Uterus (tissue), 4 donors: Measurements from ENCODE around the gene DLX4. TPM values are rescaled to one million over a fixed set of nuclear protein-coding genes. Genes with fewer than 3 reads are reported as not detected.

Source experiments
- DNase-seq, 2 donors: peaks; one replicate each; pipeline ENCODE4 v3.0.0-alpha.2; 2019 to 2020
- H3K27ac ChIP-seq, 2 donors: fragments of 200-600 bp; sonication (generic); 1 replicate in 1 of 2; 2 replicates in 1 of 2; pipeline ENCODE4 v1.5.1; 2016 to 2018
- H3K27me3 ChIP-seq, 2 donors: fragments of 200-600 bp; sonication (generic); one replicate each; pipeline ENCODE4 v1.5.1; 2018 to 2019; ENCODE audit warnings: control low read depth in 1 of 2
- H3K36me3 ChIP-seq, 2 donors: fragments of 200-600 bp; sonication (generic); one replicate each; pipeline ENCODE4 v1.5.1; 2019; ENCODE audit warnings: control low read depth in 1 of 2
- H3K4me1 ChIP-seq, 2 donors: fragments of 200-600 bp; sonication (generic); one replicate each; pipeline ENCODE4 v1.5.1; 2018 to 2019; ENCODE audit warnings: control low read depth in 1 of 2
- H3K4me3 ChIP-seq, 2 donors: fragments of 200-600 bp; sonication (generic); 1 replicate in 1 of 2; 2 replicates in 1 of 2; pipeline ENCODE4 v1.5.1; 2018 to 2019; ENCODE audit warnings: mild to moderate bottlenecking in 1 of 2
- H3K9me3 ChIP-seq, 2 donors: fragments of 200-600 bp; sonication (generic); one replicate each; pipeline ENCODE4 v1.5.1; 2019; ENCODE audit warnings: control low read depth in 1 of 2
- CTCF ChIP-seq, 4 experiments: fragments of 200-600 bp in 2 of 4; fragments of 450-650 bp in 2 of 4; sonication (generic) in 2 of 4; IDR thresholded peaks; one replicate each; pipeline ENCODE4 v1.5.1; 2016 to 2019; ENCODE audit warnings: antibody characterized with exemption in 4 of 4, mild to moderate bottlenecking in 2 of 4, moderate library complexity in 1 of 4
- POLR2A ChIP-seq, 2 donors: fragments of 450-650 bp; IDR thresholded peaks; one replicate each; pipeline ENCODE4 v1.6.1; 2016; ENCODE audit warnings: antibody characterized with exemption in 2 of 2, mild to moderate bottlenecking in 1 of 2, moderate library complexity in 1 of 2
- intact Hi-C: fragments of 100-400 bp; cut with DNase I; formaldehyde crosslinking; loops from one replicate; pipeline ENCODE4 v1.15.1; 2023; ENCODE audit warnings: low total_unique reads
- total RNA-seq, 4 donors: library from RNA; depleted of rRNA in 3 of 4; stranded (reverse); fragments of >200 nt in 3 of 4; gene quantifications; one replicate each; pipeline versions ENCODE4 v1.1.0 to v1.2.4, GENCODE V29; 2014 to 2023
- donor health status: DM: yes; HTN: yes; CAD: no.

The DLX4 gene
- total RNA-seq, 4 donors from 2014 or later = not detected

GRCh38 chr17:49946964-49947584, 21.9 kb upstream of the DLX4 start:
- Histone ChIP-seq H3K4me3 (no peak overlapping the region), H3K27ac (no peak overlapping the region), H3K36me3 (no peaks in the 10 kb centered on the region), H3K4me1 (no peaks in the 10 kb centered on the region), H3K27me3 (no peaks in the 10 kb centered on the region), H3K9me3 (no peaks in the 10 kb centered on the region)
- TF ChIP-seq POLR2A (IDR thresholded peaks at IDR 0.05) (no peak), CTCF (IDR thresholded peaks at IDR 0.05) (no peak)
- DNase-seq = no peak
- intact Hi-C loops = no loop called here

GRCh38 chr17:49949634-49950033, 19.4 kb upstream of the DLX4 start:
- no peak for TF ChIP-seq POLR2A (IDR thresholded peaks at IDR 0.05)
- TF ChIP-seq CTCF (IDR thresholded peaks at IDR 0.05) = no peak
- Histone ChIP-seq H3K4me1 (no peaks in the 10 kb centered on the region), H3K9me3 (no peaks in the 10 kb centered on the region), H3K4me3 (no peak overlapping the region), H3K27ac (no peak overlapping the region), H3K36me3 (no peaks in the 10 kb centered on the region), H3K27me3 (no peaks in the 10 kb centered on the region)
- DNase-seq = no peak
- intact Hi-C loops = no loop called here

GRCh38 chr17:49951362-49952082, 17.5 kb upstream of the DLX4 start:
- intact Hi-C loops = no loop called here
- Histone ChIP-seq H3K36me3 (no peaks in the 10 kb centered on the region), H3K4me3 (no peak overlapping the region), H3K9me3 (no peaks in the 10 kb centered on the region), H3K27me3 (no peaks in the 10 kb centered on the region), H3K27ac (no peak overlapping the region), H3K4me1 (no peaks in the 10 kb centered on the region)
- TF ChIP-seq POLR2A (IDR thresholded peaks at IDR 0.05) (no peak), CTCF (IDR thresholded peaks at IDR 0.05) (no peak)
- no peak for DNase-seq

GRCh38 chr17:49952209-49952911, 16.6 kb upstream of the DLX4 start:
- H3K4me1 ChIP-seq = no peaks in the 10 kb centered on the region
- no peak overlapping the region for H3K4me3 ChIP-seq
- TF ChIP-seq POLR2A (IDR thresholded peaks at IDR 0.05) = no peak
- TF ChIP-seq CTCF (IDR thresholded peaks at IDR 0.05) = peak; percentile 49 to 64 (median 58)
- intact Hi-C loops = no loop called here
- H3K27me3 ChIP-seq = no peaks in the 10 kb centered on the region
- H3K27ac ChIP-seq = no peak overlapping the region
- no peaks in the 10 kb centered on the region for H3K9me3 ChIP-seq
- no peaks in the 10 kb centered on the region for H3K36me3 ChIP-seq
- DNase-seq = peak; percentile 54 to 55
